GM21360 (cell line): Measurements from ENCODE around the gene PCP2.

Source experiments
- ATAC-seq: cut with Tn5 transposase; IDR thresholded peaks from one replicate; pipeline ENCODE4 v1.9.1; 2021; ENCODE audit warnings: mild to moderate bottlenecking, moderate library complexity; ENCODE audit not compliant: unreplicated experiment

The PCP2 gene

GRCh38 chr19:7602240-7602934, 31.1 kb downstream of the PCP2 start:
- no peak for ATAC-seq

GRCh38 chr19:7600721-7601120, 32.8 kb downstream of the PCP2 start:
- ATAC-seq: no peak

GRCh38 chr19:7598180-7598579, 35.3 kb downstream of the PCP2 start:
- ATAC-seq: no peak

- ATAC-seq: no peak
These were observed 35.8 kb downstream of the PCP2 start for GRCh38 chr19:7597689-7598088.

- ATAC-seq: no peak
These were observed 37.1 kb downstream of the PCP2 start for GRCh38 chr19:7596211-7596937.

- no peak for ATAC-seq
These were observed 37.9 kb downstream of the PCP2 start, which contains the start of gene CAMSAP3 for GRCh38 chr19:7595466-7596133. CAMSAP3 (plus strand) TSS chr19:7595863; CDS start chr19:7596003, 140 bp downstream.

- ATAC-seq: no peak
These were observed 43.3 kb downstream of the PCP2 start for GRCh38 chr19:7590256-7590655.

- ATAC-seq: no peak
These were observed 43.7 kb downstream of the PCP2 start for GRCh38 chr19:7589822-7590221.

- ATAC-seq: no peak
These were observed 51.1 kb downstream of the PCP2 start for GRCh38 chr19:7582446-7582845.
